Daoy (cell line): Measurements from ENCODE around the gene R3HCC1L. TPM values are rescaled to one million over a fixed set of nuclear protein-coding genes. Genes with fewer than 3 reads are reported as not detected.
"Not testable (repeated sequence)": the region's sequence is repeated elsewhere in the genome, so short reads cannot be mapped to it uniquely, and the experiment has no call there.

Experiments used
- DNase-seq: peaks from one replicate; pipeline ENCODE4 v3.0.0-alpha.2; 2015; ENCODE audit warnings: low read depth
- total RNA-seq: library from RNA; depleted of rRNA; stranded (reverse); fragments of >200 nt; shearing (Covaris generic); gene quantifications from 2 replicates; pipeline ENCODE4 v1.2.3, GENCODE V29; 2014

Gene R3HCC1L
- total RNA-seq, 1 experiment from 2014 or later = 14.0 TPM

DNA sequence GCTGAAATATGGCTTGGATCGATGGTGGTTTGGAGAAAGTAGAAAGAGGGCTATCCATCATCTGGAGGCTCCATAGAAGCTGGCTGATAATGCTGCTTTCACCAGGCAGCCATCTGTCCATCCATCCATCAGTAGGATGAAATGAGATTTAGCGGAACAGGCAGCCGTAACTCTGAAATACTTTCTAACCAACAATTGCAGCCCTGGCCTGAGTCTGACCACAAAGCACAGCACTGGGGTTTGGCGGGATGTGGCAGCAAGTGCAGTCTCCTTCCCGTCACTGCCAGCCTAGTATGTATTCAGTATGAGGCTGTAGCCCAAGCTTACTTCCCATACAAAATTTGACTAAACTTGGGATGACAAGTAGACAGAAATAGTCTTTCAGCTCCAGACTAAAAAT lies 38.0 kb downstream of the R3HCC1L start:
- DNase-seq = no peak

DNA sequence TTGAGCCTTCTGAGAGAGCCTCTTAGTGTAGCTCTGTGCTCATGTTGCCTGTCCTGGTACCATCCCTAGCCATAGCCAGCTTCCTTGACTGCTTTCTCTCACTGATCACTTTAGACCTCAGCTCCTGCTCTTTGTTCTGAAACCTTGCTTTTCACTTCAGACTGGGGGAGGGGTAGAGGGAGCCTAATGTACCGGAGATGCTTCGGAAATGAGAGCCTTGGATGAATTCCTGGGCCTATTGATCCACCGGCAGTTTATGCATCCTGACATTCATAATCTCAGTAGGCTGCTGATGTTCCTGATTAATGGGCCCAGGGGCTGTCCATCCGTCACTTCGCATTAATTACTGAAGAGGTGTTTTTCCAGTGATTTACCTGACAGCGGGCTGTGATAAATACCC lies 38.8 kb downstream of the R3HCC1L start:
- DNase-seq = no peak

DNA sequence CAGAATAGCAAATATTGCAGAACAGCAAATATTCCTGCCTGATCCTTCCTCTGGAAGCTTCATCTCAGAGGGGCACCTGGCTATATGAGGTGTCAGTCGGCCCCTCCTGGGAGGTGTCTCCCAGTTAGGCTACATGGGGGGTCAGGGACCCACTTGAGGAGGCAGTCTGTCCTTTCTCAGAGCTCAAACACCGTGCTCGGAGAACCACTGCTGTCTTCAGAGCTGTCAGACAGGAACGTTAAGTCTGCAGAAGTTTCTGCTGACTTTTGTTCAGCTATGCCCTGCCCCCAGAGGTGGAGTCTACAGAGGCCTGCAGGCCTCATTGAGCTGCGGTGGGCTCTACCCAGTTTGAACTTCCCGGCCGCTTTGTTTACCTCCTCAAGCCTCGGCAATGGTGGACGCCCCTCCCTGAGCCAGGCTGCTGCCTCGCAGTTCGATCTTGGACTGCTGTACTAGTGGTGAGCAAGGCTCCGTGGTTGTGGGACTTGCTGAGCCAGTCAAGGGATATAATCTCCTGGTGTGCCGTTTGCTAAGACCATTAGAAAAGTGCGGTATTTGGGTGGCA lies 48.0 kb downstream of the R3HCC1L start:
- not testable (repeated sequence) for DNase-seq

DNA sequence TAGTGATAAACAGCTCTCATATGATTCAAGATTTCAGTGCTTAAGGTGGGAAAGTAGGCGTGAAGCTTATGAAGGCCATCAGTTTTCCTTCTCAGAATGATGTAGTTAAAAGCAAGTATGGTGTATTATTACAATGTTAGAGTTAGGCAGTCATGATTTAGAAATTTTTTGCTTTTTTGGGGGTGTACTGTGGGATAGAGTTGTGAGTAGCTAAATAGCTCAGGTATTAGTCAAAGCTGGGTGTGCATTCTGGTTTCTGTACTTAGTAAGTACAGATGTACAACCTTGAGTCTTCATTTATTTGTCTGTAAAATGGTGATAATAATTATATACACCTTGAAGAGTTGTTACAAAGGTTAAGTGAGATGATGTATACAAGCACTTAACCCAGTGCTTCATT lies 52.2 kb downstream of the R3HCC1L start:
- no peak for DNase-seq

DNA sequence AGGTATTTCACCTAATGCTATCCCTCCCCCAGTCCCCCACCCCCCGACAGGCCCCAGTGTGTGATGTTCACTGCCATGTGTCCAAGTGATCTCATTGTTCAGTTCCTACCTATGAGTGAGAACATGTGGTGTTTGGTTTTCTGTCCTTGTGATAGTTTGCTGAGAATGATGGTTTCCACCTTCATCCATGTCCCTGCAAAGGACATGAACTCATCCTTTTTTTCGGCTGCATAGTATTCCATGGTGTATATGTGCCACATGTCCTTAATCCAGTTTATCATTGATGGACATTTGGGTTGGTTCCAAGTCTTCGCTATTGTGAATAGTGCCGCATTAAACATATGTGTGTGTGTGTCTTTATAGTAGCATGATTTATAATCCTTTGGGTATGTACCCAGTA lies 56.3 kb downstream of the R3HCC1L start:
- DNase-seq = not testable (repeated sequence)

DNA sequence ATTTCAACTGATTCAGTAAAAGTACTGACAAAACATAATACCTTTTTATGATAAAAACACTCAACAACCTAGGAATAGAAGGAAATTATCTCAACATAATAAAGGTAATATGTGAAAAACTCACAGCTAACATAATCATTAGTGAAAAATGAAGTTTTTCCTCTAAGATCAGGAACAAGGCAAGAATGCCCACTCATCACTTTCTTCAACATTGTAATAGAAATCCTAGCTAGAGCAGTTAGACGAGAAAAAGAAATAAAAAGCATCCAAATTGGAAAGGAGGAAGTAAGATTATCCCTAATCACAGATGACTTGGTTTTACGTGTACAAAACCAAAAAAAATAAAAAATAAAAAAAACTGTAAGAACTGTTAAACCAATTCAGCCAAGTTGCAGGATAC lies 58.6 kb downstream of the R3HCC1L start:
- DNase-seq = no peak

DNA sequence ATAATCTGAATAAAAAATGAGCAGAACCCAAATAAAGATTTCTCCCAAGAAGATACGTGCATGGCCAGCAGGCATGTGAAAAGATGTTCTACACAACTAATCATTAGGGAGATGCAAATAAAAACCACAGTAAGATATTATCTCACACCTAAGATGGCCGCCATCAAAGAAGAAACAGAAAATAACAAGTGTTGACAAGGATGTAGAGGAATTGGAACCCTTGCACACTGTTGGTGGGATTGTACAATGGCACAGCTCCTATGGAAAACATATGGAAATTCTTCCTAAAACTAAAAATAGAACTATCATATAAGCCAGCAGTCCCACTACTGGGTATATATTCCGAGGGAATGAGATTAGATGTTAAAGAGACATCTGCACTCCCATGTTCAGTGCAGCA lies 60.2 kb downstream of the R3HCC1L start:
- no peak for DNase-seq

DNA sequence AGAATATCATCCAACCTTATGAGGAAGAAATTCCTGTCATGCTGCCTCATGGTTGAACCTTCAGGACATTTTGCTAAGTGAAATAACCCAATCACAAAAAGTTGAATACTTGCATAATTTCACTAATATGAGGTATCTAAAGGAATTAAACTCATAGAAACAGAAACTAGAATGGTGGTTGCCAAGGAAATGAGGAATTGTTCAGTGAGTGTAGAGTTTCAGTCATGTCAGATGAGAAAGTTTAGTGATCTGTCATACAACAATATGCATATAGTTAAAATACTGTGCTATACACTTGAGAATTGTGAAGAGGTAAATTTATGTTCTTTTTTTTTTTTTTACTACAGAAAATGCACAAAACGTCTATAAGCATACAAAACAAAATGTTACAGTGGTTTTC lies 60.7 kb downstream of the R3HCC1L start:
- no peak for DNase-seq

DNA sequence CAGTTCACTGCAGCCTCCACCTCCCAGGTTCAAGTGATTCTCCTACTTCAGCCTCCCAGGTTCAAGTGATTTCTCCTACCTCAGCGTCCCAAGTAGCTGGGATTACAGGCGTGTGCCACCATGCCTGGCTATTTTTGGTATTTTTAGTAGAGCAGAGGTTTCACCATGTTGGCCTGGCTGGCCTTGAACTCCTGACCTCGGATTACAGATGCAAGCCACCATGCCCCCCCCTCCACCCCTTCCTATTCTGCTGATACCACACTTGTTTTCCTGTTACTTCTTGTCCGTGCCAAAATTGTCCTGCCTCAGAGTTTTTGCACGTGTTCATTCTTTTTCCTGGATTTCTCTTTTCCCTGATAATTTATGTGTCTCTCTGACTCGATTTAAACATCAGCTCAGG lies 62.5 kb downstream of the R3HCC1L start:
- DNase-seq = no peak

DNA sequence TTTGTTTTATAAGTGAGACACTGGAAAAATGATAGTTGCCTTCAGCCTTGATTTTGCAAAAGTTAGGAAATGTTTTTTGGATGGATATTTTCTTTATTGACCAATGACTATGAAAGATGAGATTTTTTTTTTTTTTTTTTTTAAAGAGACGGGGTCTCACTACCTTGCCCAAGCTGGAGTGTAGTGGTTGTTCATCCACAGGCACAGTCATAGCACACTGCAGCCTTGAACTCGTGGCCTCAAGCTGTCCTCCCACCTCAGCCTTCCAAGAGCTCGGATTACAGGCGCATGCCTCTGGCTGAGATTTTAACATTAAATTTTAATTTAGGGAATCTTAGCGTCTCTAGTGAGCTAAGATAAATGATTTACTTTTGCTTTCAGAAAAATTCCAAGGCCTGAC lies 67.3 kb downstream of the R3HCC1L start:
- DNase-seq = no peak

DNA sequence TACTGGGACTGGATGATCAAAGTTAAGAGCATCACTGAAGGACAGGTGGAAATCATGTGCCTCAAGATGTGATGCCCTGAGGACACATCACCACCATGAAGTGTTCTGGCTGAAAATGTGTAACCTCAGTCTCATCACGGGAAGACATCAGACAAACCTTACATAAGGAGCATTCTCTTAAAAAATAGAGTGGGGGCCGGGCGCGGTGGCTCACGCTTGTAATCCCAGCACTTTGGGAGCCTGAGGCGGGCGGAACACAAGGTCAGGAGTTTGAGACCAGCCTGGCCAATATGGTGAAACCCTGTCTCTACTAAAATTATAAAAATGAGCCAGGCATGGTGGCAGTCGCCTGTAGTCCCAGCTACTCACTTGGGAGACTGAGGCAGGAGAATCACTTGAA lies 67.9 kb downstream of the R3HCC1L start:
- no peak for DNase-seq

DNA sequence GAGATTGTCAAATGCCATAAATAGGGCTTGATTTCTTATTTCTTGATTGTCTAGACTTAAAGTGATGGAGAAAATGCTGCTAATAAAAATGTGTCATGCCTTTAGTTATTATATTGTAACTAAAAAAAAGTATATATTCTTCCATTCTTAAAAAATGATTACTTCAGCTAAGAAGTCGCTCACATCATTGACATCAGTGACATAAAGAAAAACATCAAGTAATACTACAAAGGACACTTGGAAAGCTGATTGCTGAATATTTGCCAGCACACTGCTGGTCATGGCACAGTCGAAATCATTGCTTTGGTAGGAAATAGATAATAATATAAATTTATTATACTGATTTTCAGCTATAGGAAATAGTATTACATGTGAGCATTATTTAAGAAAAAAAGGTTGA lies 70.9 kb downstream of the R3HCC1L start:
- DNase-seq = no peak

DNA sequence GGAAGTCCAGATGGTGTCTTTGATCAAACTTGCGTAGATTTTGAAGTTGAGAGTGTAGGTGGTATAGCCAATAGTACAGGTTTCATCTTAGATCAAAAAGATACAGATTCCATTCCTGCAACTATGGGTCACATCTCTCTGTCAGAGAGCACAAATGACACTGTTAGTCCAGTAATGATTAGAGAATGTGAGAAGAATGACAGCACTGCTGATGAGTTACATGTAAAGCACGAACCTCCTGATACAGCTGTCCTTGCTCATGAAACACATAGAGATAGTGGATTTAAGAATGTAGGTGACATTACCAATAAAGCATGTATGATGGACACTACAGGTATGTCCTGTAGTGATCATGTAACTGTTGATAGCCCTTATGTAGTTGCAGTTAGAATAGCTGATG lies 74.5 kb downstream of the R3HCC1L start:
- DNase-seq = no peak

DNA sequence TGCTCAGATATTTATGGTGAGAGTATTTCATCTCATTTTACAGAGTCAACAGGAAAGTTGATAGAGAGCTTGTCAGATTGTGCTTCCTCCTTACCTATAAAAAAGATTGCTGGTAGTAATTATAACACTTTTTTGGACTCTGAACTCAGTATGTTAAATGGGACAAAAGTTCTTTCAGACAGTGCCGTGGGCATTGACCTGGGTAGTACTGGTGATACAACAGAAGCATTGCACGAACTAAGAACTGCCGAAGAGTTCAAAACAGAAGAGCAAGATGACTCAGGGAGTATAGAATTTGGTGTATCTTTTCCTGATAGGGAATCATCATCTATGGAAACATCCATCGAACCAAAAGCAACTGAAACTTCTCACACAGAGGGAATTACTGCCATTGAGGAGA lies 75.0 kb downstream of the R3HCC1L start:
- no peak for DNase-seq

DNA sequence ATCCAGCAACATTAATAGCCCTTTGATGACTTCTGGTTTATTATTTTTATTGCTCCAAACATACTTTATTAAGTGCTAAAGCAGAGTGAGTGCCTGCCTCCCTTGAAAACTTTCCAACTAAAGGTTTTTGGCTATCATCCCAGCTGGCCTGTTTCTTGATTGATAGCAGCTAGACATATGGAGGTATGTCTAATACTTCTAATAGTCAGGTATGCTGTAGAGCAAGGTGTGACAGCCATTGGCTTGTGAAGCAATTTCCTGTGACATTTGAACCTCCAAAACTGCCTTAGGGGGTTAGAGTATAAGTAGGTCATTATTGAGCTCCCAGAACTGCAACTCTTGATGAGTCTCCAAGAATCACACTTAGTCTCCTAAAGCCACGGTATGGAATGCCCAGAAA lies 77.7 kb downstream of the R3HCC1L start:
- DNase-seq = no peak

DNA sequence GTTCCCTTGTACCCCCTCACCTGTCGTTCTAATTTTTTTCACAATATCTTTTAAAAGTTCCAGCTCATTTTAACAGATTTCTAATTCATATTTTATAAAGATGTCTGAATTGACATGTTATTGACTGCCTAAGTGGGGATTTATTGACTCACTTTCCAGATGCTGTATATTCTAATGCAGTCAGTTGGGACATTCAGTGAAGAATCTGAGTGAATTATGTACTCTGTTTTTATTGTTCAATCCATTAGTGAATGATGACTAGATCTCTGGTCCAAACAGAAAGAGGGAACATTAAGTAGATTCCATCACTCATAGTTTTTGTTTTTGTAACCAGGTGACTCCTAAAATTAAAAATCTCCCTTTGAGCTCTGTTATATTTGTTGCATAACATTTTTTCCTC lies 79.3 kb downstream of the R3HCC1L start:
- no peak for DNase-seq

DNA sequence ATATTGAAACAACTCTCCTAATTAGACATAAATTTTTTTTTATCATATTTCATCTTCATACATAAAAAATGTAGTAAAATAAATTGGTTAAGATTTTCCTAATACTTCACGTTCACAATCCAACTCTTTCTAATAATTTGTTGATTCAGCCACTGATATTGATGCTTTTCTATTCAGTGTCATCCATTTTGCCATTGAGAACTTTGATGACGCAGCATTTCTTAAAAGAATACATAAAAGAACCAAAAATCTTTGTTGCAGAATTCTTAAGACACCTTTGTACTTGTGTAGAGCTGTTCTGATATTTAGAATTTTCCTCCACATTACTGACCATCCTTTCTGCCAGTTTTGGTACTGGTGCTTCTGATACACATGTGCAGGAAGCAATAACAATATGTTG lies 80.9 kb downstream of the R3HCC1L start:
- no peak for DNase-seq

DNA sequence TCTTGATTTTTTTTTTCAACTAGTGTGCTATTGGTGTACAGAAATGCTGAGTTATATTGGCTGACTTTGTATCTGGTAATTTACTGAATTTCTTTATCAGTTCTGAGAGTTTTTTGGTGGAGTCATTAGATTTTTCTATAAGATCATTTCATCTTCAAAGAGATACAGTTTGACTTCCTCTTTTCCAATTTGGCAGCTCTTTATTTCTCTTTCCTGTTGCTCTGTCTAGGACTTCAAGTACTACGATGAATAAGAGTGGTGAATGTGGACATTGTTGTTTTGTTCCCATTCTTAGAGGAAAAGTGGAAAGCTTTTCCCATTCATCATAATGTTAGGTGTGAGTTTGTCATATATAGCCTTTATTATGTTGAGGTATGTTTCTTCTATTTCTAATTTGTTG lies 83.3 kb downstream of the R3HCC1L start:
- DNase-seq = no peak

DNA sequence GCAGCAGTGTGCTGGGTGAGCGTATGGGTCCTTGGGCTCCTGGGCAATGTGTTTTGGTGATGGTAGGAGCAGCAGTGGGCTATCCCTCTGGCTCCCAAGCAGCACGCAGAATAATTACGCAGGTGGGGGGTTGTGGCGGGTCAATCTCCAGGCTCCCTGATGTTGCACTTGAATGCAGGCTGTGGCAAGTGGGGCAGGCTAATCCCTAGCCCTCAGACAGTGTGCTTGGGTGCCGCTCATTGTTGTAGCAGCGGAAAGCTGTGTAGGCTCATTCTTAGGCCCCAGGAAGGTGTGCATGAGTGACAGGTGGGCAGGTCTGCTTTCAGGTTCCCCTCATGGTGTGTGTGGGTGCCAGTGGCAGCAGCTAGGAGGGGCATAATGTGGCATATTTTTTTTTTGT lies 89.4 kb downstream of the R3HCC1L start:
- no peak for DNase-seq

DNA sequence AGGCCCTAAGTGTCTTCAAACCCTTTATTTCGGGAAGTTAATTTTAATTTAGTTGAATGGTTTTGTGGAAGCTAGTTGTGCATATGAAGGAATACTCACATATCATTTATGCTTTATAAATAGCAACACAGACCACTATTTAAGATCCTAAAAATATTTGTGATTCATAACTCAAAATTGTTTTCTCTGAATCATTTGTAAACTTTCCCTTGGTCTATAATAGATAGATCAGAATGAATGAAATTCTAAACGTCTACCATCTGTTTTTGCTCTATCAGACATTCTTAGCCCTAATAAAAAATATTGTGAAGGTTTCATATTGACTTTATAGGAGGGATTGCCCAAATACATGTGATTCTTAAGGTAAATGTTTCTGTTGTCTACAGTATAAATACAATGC lies 90.1 kb downstream of the R3HCC1L start:
- DNase-seq = no peak

DNA sequence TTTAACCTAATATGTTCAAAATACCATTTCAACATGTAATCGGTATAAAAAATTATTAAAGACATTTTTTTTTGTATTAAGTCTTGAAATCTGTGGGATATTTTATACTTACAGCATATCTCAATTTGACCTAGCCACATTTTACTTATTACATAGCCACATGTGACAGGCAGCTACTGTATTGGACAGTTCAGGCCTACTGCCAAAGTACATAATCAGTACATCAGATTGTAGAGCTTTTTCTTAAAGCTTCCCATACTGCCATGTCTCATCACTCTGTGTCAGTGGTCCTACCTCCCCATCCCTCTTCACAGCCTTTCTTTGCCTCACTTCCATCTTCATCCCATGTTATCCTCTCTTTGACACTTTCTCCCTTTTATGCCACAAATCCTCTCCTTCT lies 90.5 kb downstream of the R3HCC1L start:
- no peak for DNase-seq

DNA sequence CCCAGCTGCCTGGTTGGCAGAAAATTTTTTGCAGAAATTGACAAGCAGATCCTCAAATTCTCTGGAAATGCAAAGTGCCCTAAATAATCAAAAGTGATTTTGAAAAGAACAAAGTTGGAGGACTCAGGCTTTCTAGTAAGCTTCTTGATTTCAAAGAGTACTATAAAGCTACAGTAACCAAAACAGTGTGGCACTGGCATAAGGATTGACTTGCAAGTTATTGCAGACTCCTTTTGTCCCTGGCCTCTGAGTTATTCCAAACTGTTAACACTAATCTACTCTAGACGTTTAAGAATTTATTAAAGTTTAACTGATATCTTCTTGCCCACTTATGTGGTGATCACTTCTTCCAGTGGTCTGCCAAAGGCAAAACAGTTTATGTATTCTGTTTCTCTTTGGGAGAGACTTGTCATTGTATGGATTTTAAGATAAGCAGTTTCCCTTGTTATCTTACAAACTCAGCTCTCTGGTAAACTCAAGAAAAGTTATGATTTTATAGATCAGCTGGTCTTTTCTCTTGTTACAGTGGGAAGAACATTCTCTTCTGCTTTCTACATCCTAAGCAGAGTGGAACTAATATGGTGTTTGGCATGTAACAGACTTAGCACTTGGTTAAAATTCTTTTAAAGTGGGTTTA lies 92.2 kb downstream of the R3HCC1L start:
- DNase-seq = no peak

DNA sequence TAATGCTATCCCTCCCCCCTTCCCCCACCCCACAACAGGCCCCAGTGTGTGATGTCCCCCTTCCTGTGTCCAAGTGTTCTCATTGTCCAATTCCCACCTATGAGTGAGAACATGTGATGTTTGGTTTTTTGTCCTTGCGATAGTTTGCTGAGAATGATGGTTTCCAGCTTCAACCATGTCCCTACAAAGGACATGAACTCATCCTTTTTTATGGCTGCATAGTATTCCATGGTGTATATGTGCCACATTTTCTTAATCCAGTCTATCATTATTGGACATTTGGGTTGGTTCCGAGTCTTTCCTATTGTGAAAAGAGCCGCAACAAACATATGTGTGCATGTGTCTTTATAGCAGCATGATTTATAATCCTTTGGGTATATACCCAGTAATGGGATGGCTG lies 93.3 kb downstream of the R3HCC1L start:
- not testable (repeated sequence) for DNase-seq

DNA sequence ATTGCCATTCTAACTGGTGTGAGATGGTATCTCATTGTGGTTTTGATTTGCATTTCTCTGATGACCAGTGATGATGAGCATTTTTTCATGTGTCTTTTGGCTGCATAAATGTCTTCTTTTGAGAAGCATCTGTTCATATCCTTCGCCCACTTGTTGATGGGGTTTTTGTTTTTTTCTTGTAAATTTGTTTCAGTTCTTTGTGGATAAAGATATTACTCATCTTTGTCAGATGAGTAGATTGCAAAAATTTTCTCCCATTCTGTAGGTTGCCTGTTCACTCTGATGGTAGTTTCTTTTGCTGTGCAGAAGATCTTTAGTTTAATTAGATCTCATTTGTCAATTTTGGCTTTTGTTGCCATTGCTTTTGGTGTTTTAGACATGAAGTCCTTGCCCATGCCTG lies 93.8 kb downstream of the R3HCC1L start:
- not testable (repeated sequence) for DNase-seq
